DMS53 treated with DMSO at 0.1 percent for 48 hours (cell line): ENCODE results near the gene FBN1.

Source experiments
- DNase-seq: peaks from one replicate; lab custom pipeline; 2025; ENCODE audit not compliant: unreplicated experiment; lab: John Stamatoyannopoulos, UW

Gene FBN1

DNA sequence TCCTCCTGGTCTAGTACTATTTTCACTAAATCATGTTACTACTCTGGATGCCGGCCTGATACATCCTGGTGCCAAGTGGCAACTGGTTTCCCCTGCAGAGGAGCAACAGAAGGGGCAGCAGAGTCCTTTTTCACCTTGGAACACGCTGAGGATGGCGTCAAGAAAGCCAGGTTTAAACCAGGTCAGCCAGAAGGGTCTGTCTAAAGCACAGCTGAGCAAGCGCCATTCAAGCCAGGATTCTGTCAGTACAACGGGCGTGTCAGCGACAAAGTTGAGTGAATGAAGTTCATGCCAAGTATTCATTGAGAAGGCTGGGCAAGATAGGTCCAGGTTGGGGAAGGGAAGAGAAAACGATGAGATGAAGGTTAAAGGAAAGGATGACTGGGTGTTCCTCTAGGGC is 88.2 kb downstream of the FBN1 start:
- DNase-seq: no peak

DNA sequence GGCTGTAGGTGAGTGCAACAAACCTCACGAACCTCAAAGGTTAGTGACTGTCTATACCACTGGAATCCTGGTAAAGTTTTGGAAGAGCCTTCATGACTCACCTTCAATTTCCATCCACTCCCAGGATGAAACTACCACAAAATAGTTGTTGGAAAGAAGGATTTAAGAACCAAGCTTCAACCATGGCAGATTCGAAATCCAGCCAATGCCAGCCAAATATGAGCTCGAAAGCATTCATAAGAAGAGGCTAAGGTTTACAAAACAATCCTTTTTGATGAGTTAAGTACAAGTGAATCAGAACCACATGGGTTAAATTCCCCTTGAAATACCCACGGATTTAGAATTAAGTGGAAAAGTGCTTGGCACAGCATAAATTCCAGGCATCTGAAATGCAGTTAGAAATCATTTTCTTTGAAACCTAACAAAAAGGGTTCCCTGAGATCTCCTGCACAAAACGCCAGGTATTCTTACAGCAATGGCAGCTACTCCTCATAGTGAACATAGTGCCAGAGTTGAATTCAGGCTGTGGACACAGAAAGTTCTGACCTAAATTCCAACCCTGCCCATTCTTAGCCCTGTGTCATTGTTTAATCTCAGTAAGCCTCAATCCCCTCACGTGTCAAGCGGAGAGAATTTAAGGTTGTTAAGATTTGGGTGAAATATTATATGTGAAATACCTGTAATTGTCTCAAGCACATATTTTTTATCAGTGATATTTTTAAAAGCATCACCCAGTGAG is 89.2 kb downstream of the FBN1 start:
- DNase-seq: no peak

DNA sequence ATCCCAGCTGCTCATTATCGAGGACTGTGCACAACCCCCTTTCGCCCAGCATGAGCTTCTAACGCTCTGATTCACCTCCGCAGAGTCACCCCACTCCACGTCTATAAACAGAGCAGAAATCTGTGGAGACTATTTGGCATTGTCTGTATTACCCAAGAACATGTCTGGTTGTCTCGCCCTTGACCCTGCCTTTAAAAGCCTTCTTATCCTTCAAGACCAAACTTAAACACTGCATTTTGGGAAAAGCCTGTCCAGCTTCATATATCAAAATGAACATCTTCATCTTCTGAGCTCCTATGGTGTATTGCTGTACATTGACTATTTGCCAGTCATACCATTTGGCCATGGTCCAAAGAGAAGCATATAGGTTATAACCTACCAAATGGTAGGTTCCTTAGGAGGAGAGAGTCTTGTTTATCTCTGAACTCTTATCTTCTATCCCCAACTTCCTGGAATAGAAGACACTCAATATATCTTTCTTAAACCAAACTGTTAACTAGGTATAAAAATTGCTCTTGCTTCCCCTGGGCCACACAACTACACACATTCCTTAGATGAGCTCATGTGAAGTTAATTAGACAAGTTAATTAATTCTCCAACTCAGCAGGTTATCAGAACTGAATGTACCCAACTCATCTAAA is 90.1 kb downstream of the FBN1 start:
- no peak for DNase-seq

DNA sequence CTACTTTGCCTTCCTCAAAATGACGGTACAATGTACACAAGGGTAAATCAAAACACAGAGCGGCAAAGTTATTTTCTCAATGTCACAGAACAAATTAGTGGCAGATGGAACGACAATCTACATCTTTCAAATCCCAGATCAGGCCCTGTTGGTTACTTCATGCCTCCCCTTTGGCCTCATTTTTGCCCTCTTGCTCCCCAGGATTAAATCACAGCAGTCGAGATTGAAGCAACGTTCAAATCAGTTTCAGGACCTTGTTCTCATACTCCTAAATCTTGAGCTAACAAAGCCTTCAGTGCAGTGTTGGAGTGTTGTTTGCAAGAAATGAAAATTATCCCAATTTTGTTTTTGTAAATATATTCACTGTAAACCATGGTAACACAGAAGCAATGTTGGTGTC is 91.4 kb downstream of the FBN1 start:
- DNase-seq: no peak

DNA sequence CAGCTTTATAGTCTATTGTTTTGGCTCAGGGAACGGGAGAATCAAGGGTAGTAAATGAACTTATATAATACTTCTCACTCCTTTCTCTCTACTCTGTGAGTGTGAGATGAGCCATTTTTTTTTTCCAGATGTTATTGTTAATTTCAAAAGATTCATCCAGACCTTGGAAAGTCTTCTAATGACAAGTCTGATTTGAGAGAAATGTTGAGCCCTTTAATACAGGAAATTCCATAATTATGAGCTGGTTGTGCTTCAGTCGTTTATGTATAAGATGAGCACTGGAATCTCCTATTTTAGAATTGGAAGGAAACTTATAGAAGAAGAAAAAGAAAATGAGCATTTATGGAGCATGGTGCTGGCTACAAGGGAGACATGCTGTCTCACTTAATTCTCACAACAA is 92.0 kb downstream of the FBN1 start:
- no peak for DNase-seq

DNA sequence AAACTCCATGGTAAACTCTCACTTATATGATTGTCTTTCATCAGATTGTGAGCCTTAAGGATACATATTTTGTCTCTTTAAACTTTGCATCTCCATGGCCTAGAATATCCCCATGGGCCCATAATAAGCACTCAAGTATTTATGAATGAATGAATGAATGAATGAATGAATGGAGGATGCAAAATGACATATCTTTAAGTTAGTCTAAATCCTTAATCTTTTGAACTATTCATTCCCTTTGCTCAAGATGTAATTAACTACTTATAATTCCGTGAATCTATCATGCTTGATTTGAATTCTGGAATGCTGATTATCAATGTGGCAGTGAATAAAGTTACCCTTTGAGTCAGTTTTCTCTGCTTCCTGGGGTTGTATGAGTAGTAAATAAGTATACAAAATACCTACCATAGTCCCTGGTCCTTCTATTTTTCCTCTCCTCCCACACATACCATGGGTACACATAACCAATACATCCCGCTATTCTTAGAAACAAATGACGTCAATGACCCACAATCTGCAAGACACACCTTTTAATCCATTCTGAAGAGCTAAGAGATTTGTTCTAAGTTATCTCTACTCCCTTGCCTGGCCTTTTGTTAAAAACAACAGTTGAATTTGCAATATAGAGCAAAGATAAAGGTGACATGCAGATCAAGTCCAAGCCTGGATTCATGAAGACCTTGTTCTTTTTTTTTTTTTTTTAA is 94.5 kb downstream of the FBN1 start:
- DNase-seq: no peak

DNA sequence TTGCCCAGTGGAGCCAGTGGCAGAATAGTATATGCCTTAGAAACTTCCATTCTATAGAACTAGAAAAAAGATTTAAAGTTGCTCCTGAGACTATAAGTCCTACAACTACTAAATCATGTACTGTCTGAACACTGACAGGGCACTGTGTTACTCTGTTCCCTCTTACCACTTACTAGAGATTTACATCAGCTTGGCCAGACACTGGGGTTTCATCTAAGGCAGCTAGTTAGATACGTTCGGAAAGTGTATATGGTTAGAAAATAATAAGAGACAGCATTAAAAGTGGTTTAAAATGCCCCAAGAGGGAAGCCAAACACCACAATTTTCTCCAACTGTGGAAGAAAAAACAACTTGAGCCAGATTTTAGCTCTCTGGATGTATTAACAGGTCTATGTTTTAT is 97.1 kb downstream of the FBN1 start:
- no peak for DNase-seq

DNA sequence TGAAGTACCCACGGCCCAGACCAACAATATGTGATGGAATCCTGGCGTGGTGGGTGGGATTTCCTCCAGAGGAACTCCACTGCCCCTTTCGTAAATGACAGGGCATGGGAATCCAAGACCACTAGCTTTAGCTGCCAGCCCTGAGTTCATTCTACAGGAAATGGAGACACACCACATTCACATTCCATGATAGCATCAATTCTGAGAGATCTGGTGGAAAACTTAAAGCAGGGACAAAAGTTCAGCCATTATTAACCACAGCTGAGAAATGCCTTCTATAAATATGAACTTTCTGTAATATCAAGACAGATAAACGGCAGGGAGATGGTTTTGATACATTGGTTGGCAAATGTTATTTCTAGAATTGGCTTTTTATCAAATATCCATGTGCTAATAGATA is 98.2 kb downstream of the FBN1 start:
- no peak for DNase-seq

DNA sequence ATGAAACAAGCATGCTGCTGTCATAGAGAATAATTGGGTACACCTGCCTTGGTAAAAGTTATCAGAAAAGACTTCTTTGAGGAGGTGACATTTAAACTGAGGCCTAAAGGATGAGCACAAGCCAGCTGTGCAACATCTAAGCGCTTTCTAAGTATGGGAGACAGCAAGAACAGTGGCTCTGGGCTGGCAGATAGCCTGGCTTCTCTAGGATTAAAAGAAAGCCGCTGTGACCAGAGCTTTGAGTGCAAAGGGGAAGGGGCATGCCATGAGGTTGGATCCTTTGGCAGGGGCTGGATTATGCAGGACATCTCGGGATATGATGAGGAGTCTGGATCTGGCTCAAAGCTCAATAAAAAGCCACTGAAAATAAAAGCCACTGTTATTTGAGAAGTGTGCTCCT is 99.2 kb downstream of the FBN1 start:
- no peak for DNase-seq

DNA sequence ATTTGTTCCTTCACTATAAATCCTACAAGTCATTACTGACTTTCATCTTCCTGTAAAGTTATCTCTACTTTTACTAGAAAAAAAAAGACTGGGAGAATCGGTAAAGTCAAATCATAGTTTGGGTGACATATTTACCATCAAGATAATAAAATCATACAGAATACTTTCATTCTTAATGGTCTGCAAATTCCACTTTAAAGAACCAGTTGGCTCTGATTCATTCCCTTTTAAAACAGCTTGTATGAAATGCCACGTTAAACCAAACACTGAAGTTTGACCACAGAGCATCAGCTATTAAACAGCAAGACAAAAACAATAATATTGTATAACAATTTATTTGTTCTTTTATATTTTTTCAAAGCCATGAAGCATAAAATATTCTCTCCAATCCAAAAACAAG is 100.7 kb downstream of the FBN1 start:
- no peak for DNase-seq

DNA sequence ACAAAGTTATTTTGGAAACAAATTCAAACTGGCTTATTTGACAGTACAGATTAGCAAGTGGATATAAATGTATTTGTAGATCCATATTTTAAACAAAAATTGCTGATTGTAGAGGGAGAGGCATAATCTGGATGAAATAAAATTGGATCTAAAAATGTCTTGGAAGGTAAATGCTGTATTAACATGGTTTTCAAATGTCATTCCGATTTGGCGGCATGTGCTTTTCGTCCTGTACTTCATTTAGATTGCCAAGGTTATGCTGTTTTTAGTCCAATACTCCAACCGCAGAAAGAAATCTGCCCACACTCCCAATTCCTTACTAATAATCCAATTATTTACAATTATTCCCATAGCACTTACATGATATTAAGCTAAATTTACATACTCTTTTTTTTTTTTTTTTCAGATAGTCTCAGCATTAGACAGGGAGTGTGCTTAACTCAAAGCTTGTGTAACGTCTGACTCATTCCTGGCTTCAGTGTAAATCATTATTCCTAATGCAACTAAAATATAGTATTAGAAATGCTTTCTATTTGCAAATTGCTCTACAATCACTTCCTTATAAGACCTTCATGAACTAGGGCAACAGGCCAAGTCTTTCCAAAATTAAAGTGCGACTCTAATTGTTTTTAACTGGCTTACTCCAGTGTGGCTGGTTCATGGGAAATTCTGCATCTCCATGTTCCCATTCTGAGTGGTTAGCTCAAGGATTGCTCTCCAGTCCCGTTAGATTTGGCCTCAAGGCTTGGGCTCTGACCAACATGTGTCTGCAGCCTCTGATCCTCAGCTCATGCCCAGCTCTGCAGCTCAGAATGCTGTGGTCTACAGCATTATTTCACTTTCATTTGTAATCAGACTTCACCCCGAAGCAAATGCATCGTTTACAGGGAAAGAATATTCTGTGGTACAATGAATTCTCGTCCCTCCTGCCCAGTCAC is 103.9 kb downstream of the FBN1 start:
- DNase-seq: no peak

DNA sequence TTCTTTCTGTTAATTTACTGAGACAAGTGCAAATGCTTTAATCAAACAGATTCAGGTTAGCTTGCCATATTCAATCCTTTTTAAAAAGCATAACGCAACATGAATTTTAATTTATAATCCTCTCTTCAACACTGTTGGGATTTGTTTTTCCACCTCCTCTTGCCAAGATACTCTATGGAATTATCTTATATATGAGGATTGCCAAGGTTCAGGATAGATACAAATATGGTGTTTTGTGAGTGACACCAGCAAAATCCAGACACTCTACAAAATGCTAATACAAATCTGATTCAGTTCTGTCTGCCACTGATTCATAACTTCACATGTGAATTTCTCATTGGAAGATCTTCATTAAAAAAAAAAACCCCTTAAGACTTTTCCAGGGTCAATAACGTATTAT is 104.8 kb downstream of the FBN1 start:
- DNase-seq: no peak

DNA sequence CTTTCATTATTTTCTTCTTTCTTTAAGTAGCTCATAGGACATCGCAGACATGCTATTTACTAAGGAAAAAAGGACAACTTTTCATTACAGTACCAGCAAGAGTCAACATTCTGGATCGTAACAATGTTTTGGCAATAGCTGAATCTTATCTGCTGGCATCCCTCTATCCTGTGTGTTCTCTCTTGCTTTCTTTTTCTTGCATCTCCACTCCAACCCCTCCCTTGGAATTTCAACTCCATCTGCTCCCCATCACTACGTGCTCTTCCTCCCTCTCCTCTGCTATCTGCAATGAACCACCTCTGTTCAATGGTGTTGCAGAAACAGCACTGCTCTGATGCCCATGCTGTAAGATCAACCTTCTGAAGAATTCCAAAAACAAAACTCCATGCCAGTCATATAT is 106.6 kb downstream of the FBN1 start:
- no peak for DNase-seq

DNA sequence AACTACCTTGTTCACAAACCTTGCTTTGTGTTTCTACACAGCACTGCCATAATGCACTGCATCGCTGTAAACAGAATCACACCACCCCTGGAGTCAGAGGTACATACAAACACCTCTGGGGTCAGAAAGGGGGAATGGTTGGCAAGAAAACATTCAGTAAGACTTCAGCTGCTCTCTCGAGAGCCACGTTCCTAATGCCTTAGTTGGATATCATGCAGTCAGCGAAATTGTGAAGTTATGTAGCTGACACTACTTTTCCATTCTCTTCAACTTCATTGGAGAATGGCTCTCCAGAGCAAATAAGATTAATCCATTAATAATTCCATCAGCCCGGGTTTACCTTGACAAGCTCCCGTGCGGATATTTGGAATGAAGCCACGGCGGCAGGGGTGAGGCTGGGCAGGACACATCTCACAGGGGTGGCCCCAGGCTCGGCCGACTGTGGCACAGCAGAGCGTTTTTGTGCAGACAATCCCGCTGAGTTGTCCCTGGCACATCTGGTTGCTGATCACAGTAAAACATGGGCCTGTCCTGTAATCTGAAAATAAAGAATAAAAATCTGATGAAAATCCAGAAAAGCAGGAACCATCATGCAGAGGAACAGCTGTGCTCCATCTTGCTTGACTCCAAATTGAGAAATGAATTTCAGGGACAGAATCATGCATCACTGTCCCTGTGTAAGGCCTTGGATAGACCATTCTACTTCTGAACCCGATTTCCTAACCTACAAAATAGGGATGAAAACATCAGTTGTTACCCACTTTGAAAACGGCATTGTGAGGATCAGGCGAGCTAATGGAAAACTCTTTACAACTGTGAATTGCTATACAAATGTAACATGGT is 108.0 kb downstream of the FBN1 start:
- DNase-seq: no peak

DNA sequence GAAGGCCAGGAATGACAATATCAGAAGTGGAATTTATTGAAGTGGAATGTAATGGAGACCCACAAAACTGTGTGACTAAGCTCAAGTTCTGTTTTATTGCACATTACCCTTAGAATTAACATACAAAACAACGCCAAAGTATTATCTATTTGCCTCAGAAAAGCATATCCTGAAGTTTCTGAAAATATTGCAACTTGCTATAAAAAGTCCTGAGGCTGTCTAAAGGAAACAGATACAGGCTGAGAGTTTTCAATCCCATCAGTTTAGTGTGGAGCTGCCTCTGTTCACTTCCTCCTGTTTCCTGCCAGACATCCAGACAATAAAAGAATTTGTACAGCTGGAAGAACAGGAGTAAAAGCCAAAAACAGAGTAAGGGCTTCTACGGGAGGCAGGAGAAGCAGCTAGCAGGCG is 108.8 kb downstream of the FBN1 start:
- no peak for DNase-seq

DNA sequence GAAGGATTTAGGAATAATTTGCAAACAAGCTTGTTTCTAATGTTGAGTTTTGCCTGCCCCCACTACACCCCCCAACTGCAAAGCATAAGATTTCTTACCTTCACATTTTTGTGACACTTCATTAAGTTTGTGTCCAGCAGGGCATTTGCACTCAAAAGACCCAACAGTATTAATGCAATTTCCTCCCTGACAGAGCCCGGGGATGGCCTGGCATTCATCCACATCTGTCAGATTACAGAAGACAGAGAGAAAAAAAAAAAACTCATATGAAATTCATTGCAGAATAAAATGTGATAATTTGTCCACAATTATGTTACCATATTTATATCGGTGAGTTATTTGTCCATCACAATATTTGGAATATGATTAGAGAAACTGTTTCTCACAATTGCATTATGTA is 111.5 kb downstream of the FBN1 start:
- no peak for DNase-seq

DNA sequence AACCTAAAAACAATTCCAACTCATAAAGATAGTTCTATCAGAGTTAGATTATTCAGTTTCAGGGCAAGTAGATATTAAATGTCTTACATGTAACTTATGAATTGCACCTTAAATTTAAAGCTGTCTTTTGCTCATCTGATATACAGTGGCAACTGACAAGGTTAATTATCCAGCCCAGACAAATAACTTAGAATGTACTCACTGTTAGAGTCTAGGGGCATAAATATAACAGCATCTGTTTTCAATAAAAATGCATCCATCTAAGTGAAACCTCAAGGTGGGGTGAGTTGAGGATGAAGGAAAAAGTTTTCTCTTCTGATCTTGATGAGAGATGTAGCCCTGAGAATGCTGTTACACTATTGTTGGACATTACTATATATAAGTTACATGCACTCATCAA is 112.6 kb downstream of the FBN1 start:
- DNase-seq: no peak

DNA sequence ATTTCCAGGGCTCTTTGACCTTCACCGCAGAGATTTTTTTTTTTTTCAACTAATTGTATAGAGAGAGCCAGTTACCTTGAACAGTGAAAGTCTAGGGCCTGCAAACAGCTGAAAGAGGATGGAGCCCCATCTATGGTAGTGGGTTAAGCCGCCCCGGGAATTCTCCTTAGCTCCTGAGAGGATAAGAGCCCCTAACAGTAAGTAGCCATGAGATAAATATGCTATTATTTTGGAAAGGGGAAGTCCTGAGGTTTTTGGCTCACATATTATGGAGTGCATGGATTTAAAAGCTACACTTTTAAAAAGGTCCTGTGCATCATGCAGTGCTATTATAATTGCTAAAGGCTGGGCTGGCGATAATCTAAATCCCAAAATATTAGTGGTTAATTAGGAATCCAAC is 115.0 kb downstream of the FBN1 start:
- DNase-seq: no peak

DNA sequence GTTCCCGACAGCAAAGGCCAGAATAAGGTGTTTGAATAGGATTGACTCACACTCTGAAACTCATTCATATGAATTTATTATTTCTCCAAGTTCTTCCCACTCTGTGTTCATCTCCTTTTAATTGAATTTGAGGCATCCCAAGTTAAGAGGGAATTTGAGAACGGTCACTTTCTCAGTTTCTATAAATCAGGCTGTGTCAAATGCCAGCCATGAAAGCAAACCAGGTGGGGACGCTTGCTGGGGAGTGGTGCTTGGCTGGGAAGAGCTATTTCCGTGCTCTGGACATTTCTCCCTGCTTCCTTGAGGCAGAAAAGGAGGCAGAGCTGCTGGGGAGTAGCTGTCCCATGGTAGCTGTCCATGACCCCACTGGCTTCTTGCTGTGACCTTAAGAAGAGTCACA is 116.6 kb downstream of the FBN1 start:
- no peak for DNase-seq

DNA sequence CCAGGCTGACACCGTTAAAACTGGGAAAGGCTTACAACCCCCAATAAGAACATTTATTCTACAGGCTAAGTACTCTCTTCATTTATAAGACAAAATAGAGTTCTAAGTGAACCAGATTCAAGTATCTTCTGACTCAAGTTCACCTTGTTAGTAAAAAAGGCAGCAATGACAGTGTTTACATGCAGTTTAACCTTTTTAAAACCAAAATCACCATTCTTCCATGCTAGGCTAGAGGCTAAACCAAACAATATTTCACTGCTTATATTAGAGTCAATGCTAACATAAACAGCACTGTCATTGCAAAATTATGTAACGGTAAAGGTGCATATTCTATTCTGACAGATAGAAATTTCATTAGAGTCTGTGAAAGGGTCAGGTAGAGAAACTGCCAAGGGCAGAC is 118.0 kb downstream of the FBN1 start:
- no peak for DNase-seq
